ENCODE results near the gene PRKN.

PRKN gene

GRCh38 chr6:161954077-161954476, 773.5 kb downstream of the PRKN start:
- no peak overlapping the region for H3K27ac ChIP-seq
- TF ChIP-seq ZFX (IDR thresholded peaks at IDR 0.05; ENCODE audit: borderline replicate concordance) (no peak), CTCF (IDR thresholded peaks at IDR 0.05) (no peak)

GRCh38 chr6:161951126-161951525, 776.4 kb downstream of the PRKN start:
- no peak overlapping the region for H3K27ac ChIP-seq

GRCh38 chr6:161949531-161949930, 778.0 kb downstream of the PRKN start:
- H3K27ac ChIP-seq = no peak overlapping the region
- TF ChIP-seq ZFX (IDR thresholded peaks at IDR 0.05; ENCODE audit: borderline replicate concordance) (no peak), CTCF (IDR thresholded peaks at IDR 0.05) (no peak)

More at GRCh38 chr6:161951126-161951525, 776.4 kb downstream of the PRKN start:
- TF ChIP-seq ZFX (IDR thresholded peaks at IDR 0.05; ENCODE audit: borderline replicate concordance) (no peak), CTCF (IDR thresholded peaks at IDR 0.05) (no peak)

- TF ChIP-seq ZFX (IDR thresholded peaks at IDR 0.05; ENCODE audit: borderline replicate concordance) (no peak), CTCF (IDR thresholded peaks at IDR 0.05) (no peak)
Observed at GRCh38 chr6:161948462-161948861, 779.1 kb downstream of the PRKN start.

GRCh38 chr6:161947371-161947770, 780.2 kb downstream of the PRKN start:
- no peak overlapping the region for H3K27ac ChIP-seq
- TF ChIP-seq ZFX (IDR thresholded peaks at IDR 0.05; ENCODE audit: borderline replicate concordance) (no peak), CTCF (IDR thresholded peaks at IDR 0.05) (no peak)

More at GRCh38 chr6:161948462-161948861, 779.1 kb downstream of the PRKN start:
- no peak overlapping the region for H3K27ac ChIP-seq

- TF ChIP-seq CTCF (IDR thresholded peaks at IDR 0.05) = no peak
- no peak for TF ChIP-seq ZFX (IDR thresholded peaks at IDR 0.05; ENCODE audit: borderline replicate concordance)
- H3K27ac ChIP-seq = no peak overlapping the region
Observed at GRCh38 chr6:161946461-161946860, 781.1 kb downstream of the PRKN start.

GRCh38 chr6:161943561-161943960, 784.0 kb downstream of the PRKN start:
- TF ChIP-seq ZFX (IDR thresholded peaks at IDR 0.05; ENCODE audit: borderline replicate concordance) = no peak
- no peak for TF ChIP-seq CTCF (IDR thresholded peaks at IDR 0.05)
- no peak overlapping the region for H3K27ac ChIP-seq

Data from 22Rv1 (cell line).